HEK293T (cell line): ENCODE data around the gene CORO1A.
"Not testable (repeated sequence)": the region's sequence is repeated elsewhere in the genome, so short reads cannot be mapped to it uniquely, and the experiment has no call there.

Experiments
- CTCF ChIA-PET: fragments of 350-600 bp; formaldehyde crosslinking; extraction: SDS; loops from one replicate; lab custom pipeline; 2021; ENCODE audit warnings: antibody characterized with exemption, inconsistent platforms; lab: Yijun Ruan, JAX
- POLR2A ChIA-PET: fragments of 350-600 bp; formaldehyde crosslinking; extraction: SDS; loops from one replicate; lab custom pipeline; 2020; ENCODE audit warnings: antibody characterized with exemption, inconsistent platforms; lab: Yijun Ruan, JAX
- DNase-seq: peaks from one replicate; pipeline ENCODE4 v3.0.0; 2012; ENCODE audit warnings: mixed read lengths; ENCODE audit errors: extremely low spot score
- ARNT ChIP-seq: fragments of 450-650 bp; IDR thresholded peaks from 2 replicates; pipeline ENCODE4 v1.6.1; 2017; ENCODE audit warnings: mild to moderate bottlenecking
- BHLHE40 ChIP-seq: fragments of 450-650 bp; IDR thresholded peaks from 2 replicates; pipeline ENCODE4 v1.6.1; 2016; ENCODE audit warnings: mild to moderate bottlenecking, moderate library complexity, borderline replicate concordance
- CTBP1 ChIP-seq: fragments of 450-650 bp; IDR thresholded peaks from 2 replicates; pipeline ENCODE4 v1.6.1; 2016; ENCODE audit warnings: borderline replicate concordance
- ELF4 ChIP-seq: fragments of 450-650 bp; IDR thresholded peaks from 2 replicates; pipeline ENCODE4 v1.6.1; 2017; ENCODE audit warnings: antibody characterized with exemption
- FOXA1 ChIP-seq: fragments of 450-650 bp; IDR thresholded peaks from 2 replicates; pipeline ENCODE4 v1.6.1; 2016; ENCODE audit warnings: mild to moderate bottlenecking
- FOXK2 ChIP-seq: fragments of 450-650 bp; IDR thresholded peaks from 2 replicates; pipeline ENCODE4 v1.6.1; 2016; ENCODE audit warnings: mild to moderate bottlenecking
- FOXM1 ChIP-seq: fragments of 450-650 bp; IDR thresholded peaks from 2 replicates; pipeline ENCODE4 v1.6.1; 2017; ENCODE audit warnings: mild to moderate bottlenecking, borderline replicate concordance
- HDGF ChIP-seq: fragments of 450-650 bp; IDR thresholded peaks from 2 replicates; pipeline ENCODE4 v1.6.1; 2017; ENCODE audit warnings: antibody characterized with exemption, borderline replicate concordance
- L3MBTL2 ChIP-seq: fragments of 450-650 bp; conservative IDR thresholded peaks from 2 replicates; pipeline ENCODE4 v1.6.1; 2016; ENCODE audit warnings: mild to moderate bottlenecking
- LEF1 ChIP-seq: fragments of 450-650 bp; IDR thresholded peaks from 2 replicates; pipeline ENCODE4 v1.6.1; 2017; ENCODE audit warnings: mild to moderate bottlenecking, borderline replicate concordance
- NFRKB ChIP-seq: fragments of 450-650 bp; IDR thresholded peaks from 2 replicates; pipeline ENCODE4 v1.6.1; 2016; ENCODE audit warnings: mild to moderate bottlenecking, moderate library complexity
- SP1 ChIP-seq: fragments of 450-650 bp; IDR thresholded peaks from 2 replicates; pipeline ENCODE4 v1.6.1; 2017
- SUZ12 ChIP-seq: fragments of 450-650 bp; IDR thresholded peaks from 2 replicates; pipeline ENCODE4 v1.6.1; 2016; ENCODE audit warnings: mild to moderate bottlenecking
- TARDBP ChIP-seq: fragments of 450-650 bp; IDR thresholded peaks from 2 replicates; pipeline ENCODE4 v1.6.1; 2016
- ZNF384 ChIP-seq: fragments of 450-650 bp; IDR thresholded peaks from 2 replicates; pipeline ENCODE4 v1.6.1; 2016
- TF ChIP-seq, protein P1 (sequence below): fragments of 450-650 bp; IDR thresholded peaks from 2 replicates; pipeline ENCODE4 v1.6.1; 2016

CORO1A gene

GRCh38 chr16:30185683-30186421 lies 2.5 kb downstream of the CORO1A start:
- no peak for DNase-seq
- TF ChIP-seq L3MBTL2 (no peak), SP1 (no peak), SUZ12 (no peak), ELF4 (no peak), FOXM1 (no peak), TARDBP (no peak), NFRKB (no peak), ARNT (no peak), ZNF384 (no peak), BHLHE40 (no peak), FOXK2 (no peak), CTBP1 (no peak), HDGF (no peak), FOXA1 (no peak)
- TF ChIP-seq, protein P1, sequence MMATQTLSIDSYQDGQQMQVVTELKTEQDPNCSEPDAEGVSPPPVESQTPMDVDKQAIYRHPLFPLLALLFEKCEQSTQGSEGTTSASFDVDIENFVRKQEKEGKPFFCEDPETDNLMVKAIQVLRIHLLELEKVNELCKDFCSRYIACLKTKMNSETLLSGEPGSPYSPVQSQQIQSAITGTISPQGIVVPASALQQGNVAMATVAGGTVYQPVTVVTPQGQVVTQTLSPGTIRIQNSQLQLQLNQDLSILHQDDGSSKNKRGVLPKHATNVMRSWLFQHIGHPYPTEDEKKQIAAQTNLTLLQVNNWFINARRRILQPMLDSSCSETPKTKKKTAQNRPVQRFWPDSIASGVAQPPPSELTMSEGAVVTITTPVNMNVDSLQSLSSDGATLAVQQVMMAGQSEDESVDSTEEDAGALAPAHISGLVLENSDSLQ, result no peak
- ChIA-PET POLR2A (interaction anchor here (1.2 kb wide), 1 partner anchor 94 kb away, joined by 4 read pairs; the partner anchor contains the start of gene TBX6), CTCF (interaction anchor here (2.2 kb wide), 1 partner anchor 93 kb away, joined by 8 read pairs; no protein-coding TSS in a partner anchor)

GRCh38 chr16:30186444-30186781 lies 3.0 kb downstream of the CORO1A start:
- ChIA-PET CTCF (interaction anchor here (2.2 kb wide), 1 partner anchor 94 kb away, joined by 8 read pairs; no protein-coding TSS in a partner anchor), POLR2A (interaction anchor here (1.2 kb wide), 1 partner anchor 95 kb away, joined by 4 read pairs; the partner anchor contains the start of gene TBX6)
- DNase-seq, result no peak
- TF ChIP-seq FOXA1 (no peak), ARNT (no peak), TARDBP (no peak), SP1 (no peak), HDGF (no peak), FOXM1 (no peak), CTBP1 (no peak), LEF1 (no peak), ELF4 (no peak), SUZ12 (no peak), L3MBTL2 (no peak), BHLHE40 (no peak), ZNF384 (no peak), NFRKB (no peak), FOXK2 (no peak)
- TF ChIP-seq, protein P1, result no peak

GRCh38 chr16:30186782-30187555 lies 3.6 kb downstream of the CORO1A start:
- CTCF ChIA-PET, result interaction anchor here (2.2 kb wide), 1 partner anchor 94 kb away, joined by 8 read pairs; no protein-coding TSS in a partner anchor
- DNase-seq, result peak; percentile 87

GRCh38 chr16:30187556-30187865 lies 4.1 kb downstream of the CORO1A start:
- TF ChIP-seq ELF4, result no peak
- no peak for TF ChIP-seq FOXK2
- TF ChIP-seq L3MBTL2, result no peak
- no peak for TF ChIP-seq CTBP1
- TF ChIP-seq FOXA1, result no peak
- no peak for TF ChIP-seq NFRKB
- TF ChIP-seq SUZ12, result no peak
- no peak for TF ChIP-seq ZNF384
- TF ChIP-seq HDGF, result no peak
- no peak for TF ChIP-seq SP1
- no peak for TF ChIP-seq TARDBP
- no peak for TF ChIP-seq BHLHE40
- TF ChIP-seq LEF1, result no peak
- ChIA-PET POLR2A (no interaction called here), CTCF (no interaction called here)
- DNase-seq, result no peak

More at GRCh38 chr16:30186782-30187555, 3.6 kb downstream of the CORO1A start:
- peak; percentile 47; the same call in 1 of the 2 replicates for TF ChIP-seq FOXM1
- TF ChIP-seq SUZ12, result no peak
- POLR2A ChIA-PET, result no interaction called here

GRCh38 chr16:30187971-30188561 lies 4.7 kb downstream of the CORO1A start:
- ChIA-PET POLR2A (no interaction called here), CTCF (no interaction called here)
- no peak for DNase-seq
- no peak for TF ChIP-seq FOXA1
- TF ChIP-seq ELF4, result no peak

GRCh38 chr16:30191158-30191557 lies 7.8 kb downstream of the CORO1A start:
- CTCF ChIA-PET, DNase-seq, POLR2A ChIA-PET: not testable (repeated sequence)

DNA sequence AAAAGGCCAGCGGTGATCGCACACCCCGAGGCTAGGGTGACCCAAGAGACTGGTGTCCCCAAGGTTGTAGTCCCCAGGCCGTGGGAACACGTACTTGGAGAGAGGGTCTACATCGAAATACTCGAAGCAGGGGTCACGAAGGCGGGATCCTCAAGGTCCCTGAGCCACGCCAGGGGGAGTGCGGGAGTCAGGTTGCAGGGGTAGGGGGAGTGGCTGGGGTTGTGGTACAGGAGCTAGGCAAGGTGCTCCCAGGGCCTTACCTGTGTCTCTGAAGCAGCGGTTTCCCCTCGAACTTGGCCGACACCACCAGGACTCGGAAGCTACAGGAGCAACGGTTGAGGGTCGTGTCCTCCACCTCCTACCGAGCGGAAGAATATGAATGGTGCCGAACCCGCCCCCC lies 9.7 kb downstream of the CORO1A start:
- DNase-seq, CTCF ChIA-PET, POLR2A ChIA-PET: not testable (repeated sequence)

- POLR2A ChIA-PET, CTCF ChIA-PET, DNase-seq: not testable (repeated sequence)
Measured at GRCh38 chr16:30193615-30194014, 10.2 kb downstream of the CORO1A start, which contains the start of the genes BOLA2B and SLX1A. BOLA2B (minus strand) TSS chr16:30193666; CDS start chr16:30193595, 71 bp downstream. SLX1A (plus strand) TSS chr16:30193875; CDS start chr16:30194085, 210 bp downstream.

GRCh38 chr16:30194172-30194925 lies 10.9 kb downstream of the CORO1A start:
- POLR2A ChIA-PET, CTCF ChIA-PET, DNase-seq: not testable (repeated sequence)

GRCh38 chr16:30197001-30197400 lies 13.6 kb downstream of the CORO1A start:
- CTCF ChIA-PET, POLR2A ChIA-PET, DNase-seq: not testable (repeated sequence)

- CTCF ChIA-PET, result not testable (repeated sequence)
Measured at GRCh38 chr16:30199049-30199448, 15.6 kb downstream of the CORO1A start, which contains the start of gene SULT1A3. SULT1A3 (plus strand) TSS chr16:30199255; CDS start chr16:30200729, 1,474 bp downstream.

More at GRCh38 chr16:30199049-30199448, 15.6 kb downstream of the CORO1A start, which contains the start of gene SULT1A3:
- DNase-seq, POLR2A ChIA-PET: not testable (repeated sequence)
